GM18868 (cell line): ENCODE measurements around the gene SYAP1.
"Not testable (repeated sequence)": the region's sequence is repeated elsewhere in the genome, so short reads cannot be mapped to it uniquely, and the experiment has no call there.

Experiments
- ATAC-seq: cut with Tn5 transposase; IDR thresholded peaks from one replicate; pipeline ENCODE4 v1.9.1; 2021; ENCODE audit warnings: mild to moderate bottlenecking, moderate library complexity; ENCODE audit not compliant: unreplicated experiment

The SYAP1 gene

GRCh38 chrX:16722481-16722880 is 3.1 kb downstream of the SYAP1 start:
- ATAC-seq = no peak

GRCh38 chrX:16725072-16725471 is 5.7 kb downstream of the SYAP1 start:
- ATAC-seq = no peak

- not testable (repeated sequence) for ATAC-seq
These were observed 7.1 kb downstream of the SYAP1 start for GRCh38 chrX:16726347-16726988.

GRCh38 chrX:16727637-16728036 is 8.2 kb downstream of the SYAP1 start:
- no peak for ATAC-seq

- ATAC-seq = no peak
These were observed 11.0 kb downstream of the SYAP1 start for GRCh38 chrX:16730450-16730849.

GRCh38 chrX:16733013-16733412 is 13.6 kb downstream of the SYAP1 start:
- ATAC-seq = no peak

GRCh38 chrX:16737024-16737423 is 17.6 kb downstream of the SYAP1 start:
- ATAC-seq = no peak

- ATAC-seq = no peak
These were observed 20.2 kb downstream of the SYAP1 start for GRCh38 chrX:16739574-16739973.

- no peak for ATAC-seq
These were observed 24.4 kb downstream of the SYAP1 start for GRCh38 chrX:16743604-16744325.

- no peak for ATAC-seq
These were observed 25.7 kb downstream of the SYAP1 start for GRCh38 chrX:16745102-16745501.

GRCh38 chrX:16745659-16746058 is 26.2 kb downstream of the SYAP1 start:
- ATAC-seq = no peak

GRCh38 chrX:16748425-16748824 is 29.0 kb downstream of the SYAP1 start:
- no peak for ATAC-seq

- ATAC-seq = no peak
These were observed 30.7 kb downstream of the SYAP1 start for GRCh38 chrX:16750136-16750535.

- ATAC-seq = no peak
These were observed 34.6 kb downstream of the SYAP1 start for GRCh38 chrX:16754019-16754418.

- ATAC-seq = no peak
These were observed 37.3 kb downstream of the SYAP1 start for GRCh38 chrX:16756724-16757123.

- not testable (repeated sequence) for ATAC-seq
These were observed 42.1 kb downstream of the SYAP1 start for GRCh38 chrX:16761500-16761899.

GRCh38 chrX:16762579-16762978 is 43.2 kb downstream of the SYAP1 start:
- no peak for ATAC-seq

GRCh38 chrX:16765594-16765993 is 46.2 kb downstream of the SYAP1 start:
- ATAC-seq = no peak

GRCh38 chrX:16770970-16771482 is 51.6 kb downstream of the SYAP1 start:
- ATAC-seq = no peak

- ATAC-seq = no peak
These were observed 52.3 kb downstream of the SYAP1 start for GRCh38 chrX:16771483-16772398.

GRCh38 chrX:16772460-16772859 is 53.0 kb downstream of the SYAP1 start:
- no peak for ATAC-seq
